Inflammatory macrophage treated with lipopolysaccharide for 4 hours (primary cell): Measurements from ENCODE around the gene MDN1.

Experiments
- DNase-seq: peaks from one replicate; pipeline ENCODE4 v3.0.0-alpha.2; 2020

MDN1 gene

GRCh38 chr6:89596056-89596455 is 223.5 kb downstream of the MDN1 start:
- peak; percentile 46 for DNase-seq
